Measurements from ENCODE around the gene PDE12. TPM values are rescaled to one million over a fixed set of nuclear protein-coding genes. Genes with fewer than 3 reads are reported as not detected.

Gene PDE12
- total RNA-seq, 1 experiment from 2014 or later = 16.2 TPM

GRCh38 chr3:57570878-57571277 lies 14.8 kb downstream of the PDE12 start:
- H3K4me3 ChIP-seq = no peak overlapping the region
- no peak overlapping the region for H3K27ac ChIP-seq
- H3K27me3 ChIP-seq = no peaks in the 10 kb centered on the region
- no peaks in the 10 kb centered on the region for H3K4me1 ChIP-seq
- H3K9me3 ChIP-seq (replicated peaks) = no peaks in the 10 kb centered on the region
- peaks cover 15% of the 10 kb centered on the region for H3K36me3 ChIP-seq
- no peak for DNase-seq

- Histone ChIP-seq H3K4me1 (no peaks in the 10 kb centered on the region), H3K27ac (no peak overlapping the region), H3K36me3 (peaks cover 13% of the 10 kb centered on the region), H3K4me3 (no peak overlapping the region), H3K9me3 (replicated peaks) (no peaks in the 10 kb centered on the region), H3K27me3 (no peaks in the 10 kb centered on the region)
- no peak for DNase-seq
Measured at GRCh38 chr3:57572096-57572495, 16.0 kb downstream of the PDE12 start.

GRCh38 chr3:57575966-57576626 lies 20.0 kb downstream of the PDE12 start:
- no peak overlapping the region for H3K4me3 ChIP-seq
- peaks cover 30% of the 10 kb centered on the region for H3K36me3 ChIP-seq
- no peaks in the 10 kb centered on the region for H3K4me1 ChIP-seq
- H3K27ac ChIP-seq = no peak overlapping the region
- no peaks in the 10 kb centered on the region for H3K9me3 ChIP-seq (replicated peaks)
- H3K27me3 ChIP-seq = no peaks in the 10 kb centered on the region
- DNase-seq = no peak

GRCh38 chr3:57577801-57578200 lies 21.7 kb downstream of the PDE12 start:
- H3K4me1 ChIP-seq = no peaks in the 10 kb centered on the region
- no peak overlapping the region for H3K4me3 ChIP-seq
- H3K36me3 ChIP-seq = peaks cover 32% of the 10 kb centered on the region
- no peaks in the 10 kb centered on the region for H3K9me3 ChIP-seq (replicated peaks)
- H3K27me3 ChIP-seq = no peaks in the 10 kb centered on the region
- DNase-seq = no peak
- H3K27ac ChIP-seq = no peak overlapping the region

- H3K27me3 ChIP-seq = no peaks in the 10 kb centered on the region
- H3K27ac ChIP-seq = no peak overlapping the region
- no peaks in the 10 kb centered on the region; the same call in 1 of the 2 replicates for H3K9me3 ChIP-seq (replicated peaks)
- peak; percentile 8 to 12 for DNase-seq
- no peak overlapping the region for H3K4me3 ChIP-seq
- peaks cover 28% of the 10 kb centered on the region for H3K36me3 ChIP-seq
- H3K4me1 ChIP-seq = no peaks in the 10 kb centered on the region
Measured at GRCh38 chr3:57582474-57583168, 26.5 kb downstream of the PDE12 start.

- no peak for DNase-seq
- H3K27ac ChIP-seq = no peak overlapping the region
- peaks cover 23% of the 10 kb centered on the region for H3K36me3 ChIP-seq
- H3K4me3 ChIP-seq = no peak overlapping the region
- no peaks in the 10 kb centered on the region for H3K4me1 ChIP-seq
- H3K27me3 ChIP-seq = no peaks in the 10 kb centered on the region
- H3K9me3 ChIP-seq (replicated peaks) = no peaks in the 10 kb centered on the region; the same call in 1 of the 2 replicates
Measured at GRCh38 chr3:57583544-57583943, 27.5 kb downstream of the PDE12 start.

- no peak for DNase-seq
- no peak overlapping the region for H3K4me3 ChIP-seq
- H3K27me3 ChIP-seq = no peaks in the 10 kb centered on the region
- no peak overlapping the region for H3K27ac ChIP-seq
- peaks cover 14% of the 10 kb centered on the region for H3K36me3 ChIP-seq
- no peaks in the 10 kb centered on the region; the same call in 1 of the 2 replicates for H3K9me3 ChIP-seq (replicated peaks)
- no peaks in the 10 kb centered on the region for H3K4me1 ChIP-seq
Measured at GRCh38 chr3:57586778-57587177, 30.7 kb downstream of the PDE12 start.

GRCh38 chr3:57587905-57588304 lies 31.8 kb downstream of the PDE12 start:
- peaks cover 10% of the 10 kb centered on the region for H3K36me3 ChIP-seq
- no peaks in the 10 kb centered on the region for H3K27me3 ChIP-seq
- no peak overlapping the region for H3K27ac ChIP-seq

GRCh38 chr3:57592306-57592705 lies 36.2 kb downstream of the PDE12 start:
- no peaks in the 10 kb centered on the region for H3K9me3 ChIP-seq (replicated peaks)
- no peaks in the 10 kb centered on the region for H3K4me1 ChIP-seq
- no peak overlapping the region for H3K4me3 ChIP-seq
- H3K36me3 ChIP-seq = peaks cover 12% of the 10 kb centered on the region
- no peak overlapping the region for H3K27ac ChIP-seq
- DNase-seq = no peak
- no peaks in the 10 kb centered on the region for H3K27me3 ChIP-seq

More at GRCh38 chr3:57587905-57588304, 31.8 kb downstream of the PDE12 start:
- no peak for DNase-seq
- no peaks in the 10 kb centered on the region; the same call in 1 of the 2 replicates for H3K9me3 ChIP-seq (replicated peaks)
- no peak overlapping the region for H3K4me3 ChIP-seq
- no peaks in the 10 kb centered on the region for H3K4me1 ChIP-seq

- Histone ChIP-seq H3K36me3 (peaks cover 12% of the 10 kb centered on the region), H3K4me1 (no peaks in the 10 kb centered on the region), H3K9me3 (replicated peaks) (no peaks in the 10 kb centered on the region), H3K4me3 (no peak overlapping the region), H3K27ac (no peak overlapping the region), H3K27me3 (no peaks in the 10 kb centered on the region)
- no peak for DNase-seq
Measured at GRCh38 chr3:57594144-57594543, 38.1 kb downstream of the PDE12 start.

- Histone ChIP-seq H3K4me1 (no peaks in the 10 kb centered on the region), H3K27ac (no peak overlapping the region)
- DNase-seq = no peak
Measured at GRCh38 chr3:57594576-57594975, 38.5 kb downstream of the PDE12 start.

GRCh38 chr3:57596495-57597126 lies 40.5 kb downstream of the PDE12 start:
- H3K36me3 ChIP-seq = peaks cover 12% of the 10 kb centered on the region
- peak overlapping the region; percentile 83 for H3K27ac ChIP-seq
- H3K4me3 ChIP-seq = peak overlapping the region; percentile 77
- no peaks in the 10 kb centered on the region for H3K9me3 ChIP-seq (replicated peaks)
- DNase-seq = peak; percentile 74 to 78
- H3K4me1 ChIP-seq = no peaks in the 10 kb centered on the region
- H3K27me3 ChIP-seq = no peaks in the 10 kb centered on the region

More at GRCh38 chr3:57594576-57594975, 38.5 kb downstream of the PDE12 start:
- Histone ChIP-seq H3K9me3 (replicated peaks) (no peaks in the 10 kb centered on the region), H3K27me3 (no peaks in the 10 kb centered on the region), H3K36me3 (peaks cover 12% of the 10 kb centered on the region), H3K4me3 (peak overlapping the region; percentile 77)

GRCh38 chr3:57597127-57597923 lies 41.3 kb downstream of the PDE12 start, which contains the start of gene ARF4:
Gene ARF4, minus strand, starts transcription at chr3:57597344. Its CDS starts 204 bp downstream, at chr3:57597140.
- Histone ChIP-seq H3K36me3 (peaks cover 12% of the 10 kb centered on the region), H3K27me3 (no peaks in the 10 kb centered on the region), H3K9me3 (replicated peaks) (no peaks in the 10 kb centered on the region), H3K4me1 (no peaks in the 10 kb centered on the region), H3K27ac (peak within 1 kb of the TSS; percentile 83), H3K4me3 (peak within 1 kb of the TSS; percentile 77)
- peak; percentile 96 to 97 for DNase-seq

- Histone ChIP-seq H3K4me3 (peak overlapping the region; percentile 77), H3K36me3 (peaks cover 12% of the 10 kb centered on the region), H3K27me3 (no peaks in the 10 kb centered on the region), H3K27ac (peak overlapping the region; percentile 68), H3K4me1 (no peaks in the 10 kb centered on the region), H3K9me3 (replicated peaks) (no peaks in the 10 kb centered on the region)
- DNase-seq = no peak
Measured at GRCh38 chr3:57598765-57599360, 42.8 kb downstream of the PDE12 start.
